HG03432 (cell line): ENCODE results near the gene ATG16L2.
"Not testable (repeated sequence)": the region's sequence is repeated elsewhere in the genome, so short reads cannot be mapped to it uniquely, and the experiment has no call there.

ENCODE experiments used
- ATAC-seq: cut with Tn5 transposase; IDR thresholded peaks from one replicate; pipeline ENCODE4 v1.9.1; 2021; ENCODE audit warnings: mild to moderate bottlenecking, moderate library complexity; ENCODE audit not compliant: unreplicated experiment

ATG16L2 gene

DNA sequence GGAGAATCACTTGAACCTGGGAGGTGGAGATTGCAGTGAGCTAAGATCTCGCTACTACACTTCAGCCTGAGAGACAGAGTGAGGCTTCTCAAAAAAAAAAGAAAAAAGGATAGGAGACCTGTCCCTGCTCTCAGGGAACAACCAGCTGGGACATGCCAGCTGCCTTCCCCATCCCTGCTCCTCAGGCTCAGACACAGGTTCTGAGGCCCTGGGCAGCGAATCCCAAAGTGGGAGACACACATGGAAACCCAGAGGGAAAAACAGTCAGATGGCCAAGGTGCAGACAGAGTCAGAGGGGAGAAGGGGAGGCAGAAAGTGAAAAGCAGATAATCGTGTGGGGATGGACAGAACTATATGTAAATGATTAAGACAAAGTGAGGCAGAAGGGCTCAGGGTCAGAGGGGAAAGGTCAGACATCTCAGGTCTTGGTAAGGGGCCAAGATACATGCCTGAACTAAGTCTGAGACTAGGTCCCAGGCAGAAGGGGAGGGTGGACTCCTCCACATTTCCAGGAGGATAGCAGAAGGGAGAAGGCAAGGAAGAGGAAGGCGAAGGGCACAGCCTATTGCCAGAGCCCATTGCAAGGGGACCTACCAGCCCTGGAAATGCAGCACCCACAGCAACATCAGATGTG lies 34.6 kb upstream of the ATG16L2 start:
- no peak for ATAC-seq

DNA sequence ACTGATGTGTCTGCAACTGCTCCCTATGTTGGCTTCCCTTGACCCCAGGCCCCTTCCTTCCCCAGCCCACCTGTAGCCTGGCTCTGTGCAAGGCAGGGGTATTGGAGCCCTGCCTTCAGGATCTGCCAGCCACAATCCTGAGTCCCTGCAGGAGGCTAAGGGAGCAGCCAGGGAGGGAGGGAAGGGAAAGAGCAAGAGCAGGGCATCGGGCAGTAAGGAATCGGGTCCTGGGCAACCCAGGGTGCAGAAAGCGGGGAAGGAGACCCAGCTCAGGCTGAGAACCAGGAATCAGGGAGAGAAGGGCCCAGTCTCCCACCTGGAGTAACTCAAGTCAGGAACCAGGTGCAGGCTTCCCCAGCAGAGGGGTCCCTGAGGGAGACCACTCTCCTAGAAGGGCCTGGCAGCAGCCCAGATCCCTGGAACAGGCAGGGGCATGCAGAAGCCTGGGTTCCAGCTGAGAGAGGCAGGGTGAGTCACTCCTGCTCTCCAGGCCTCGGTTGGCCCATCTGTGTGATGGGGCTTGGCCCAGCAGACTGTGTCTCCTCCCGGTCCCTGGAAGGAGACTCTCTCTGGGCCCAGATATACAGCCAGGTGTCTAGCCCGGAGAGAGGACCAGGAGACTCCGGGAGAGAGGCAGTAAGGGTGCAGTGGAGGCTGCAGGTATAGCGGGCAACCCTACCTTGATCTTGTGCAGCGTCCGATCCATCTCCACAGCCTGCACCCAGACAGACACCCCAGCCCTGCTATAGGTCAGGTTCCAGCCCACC lies 33.7 kb upstream of the ATG16L2 start:
- no peak for ATAC-seq

DNA sequence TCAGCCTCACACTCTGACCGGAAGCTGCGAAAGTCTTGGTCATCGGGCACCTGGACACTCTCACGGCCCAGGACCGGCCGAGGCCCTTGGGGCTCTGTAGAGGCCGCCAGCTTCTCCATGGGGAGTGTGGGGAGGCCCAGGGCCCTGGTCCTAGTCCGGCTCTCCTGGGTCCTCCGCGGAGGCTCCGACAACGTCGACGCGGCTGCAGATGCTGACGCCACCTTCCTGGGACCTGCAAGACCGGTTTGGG lies 33.2 kb upstream of the ATG16L2 start:
- no peak for ATAC-seq

DNA sequence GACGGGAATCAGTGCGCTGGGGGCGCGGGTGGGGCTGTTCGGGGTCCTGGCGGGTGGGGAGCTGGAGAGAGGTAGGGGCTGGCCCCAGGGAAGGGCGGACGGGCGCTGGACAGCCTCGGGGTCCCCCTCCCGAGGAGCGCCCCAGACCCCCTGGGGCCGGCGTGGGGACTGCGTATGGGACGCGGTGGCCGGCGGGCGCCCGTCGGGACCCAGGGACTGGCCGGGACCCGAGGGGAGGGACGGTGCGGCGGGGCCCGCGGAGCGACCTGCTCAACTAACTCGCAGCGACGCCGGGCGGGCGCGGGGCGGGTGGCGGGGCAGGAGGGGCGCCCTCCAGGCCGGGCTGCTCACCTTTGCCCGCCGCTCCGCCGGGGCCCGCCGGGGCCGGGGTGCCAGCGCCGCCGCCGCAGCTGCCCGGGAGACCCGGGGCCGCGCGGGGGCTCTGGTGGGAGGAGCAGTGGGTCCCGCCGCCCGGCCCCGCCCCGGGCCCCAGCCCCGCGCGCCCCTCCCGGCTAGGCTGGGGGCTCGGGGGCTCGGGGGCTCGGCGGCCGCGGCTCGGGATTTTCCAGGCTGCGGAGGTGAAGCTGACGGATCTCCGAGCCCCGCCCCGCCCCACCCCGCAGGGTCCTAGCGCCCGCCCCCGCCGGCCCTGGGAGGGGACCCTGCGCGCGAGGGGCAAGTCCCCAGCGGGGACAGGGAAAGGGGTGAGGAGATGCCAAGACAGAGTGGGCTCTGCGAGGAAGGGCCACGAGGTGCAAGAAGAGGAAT lies 32.7 kb upstream of the ATG16L2 start:
- peak; percentile 61 for ATAC-seq

DNA sequence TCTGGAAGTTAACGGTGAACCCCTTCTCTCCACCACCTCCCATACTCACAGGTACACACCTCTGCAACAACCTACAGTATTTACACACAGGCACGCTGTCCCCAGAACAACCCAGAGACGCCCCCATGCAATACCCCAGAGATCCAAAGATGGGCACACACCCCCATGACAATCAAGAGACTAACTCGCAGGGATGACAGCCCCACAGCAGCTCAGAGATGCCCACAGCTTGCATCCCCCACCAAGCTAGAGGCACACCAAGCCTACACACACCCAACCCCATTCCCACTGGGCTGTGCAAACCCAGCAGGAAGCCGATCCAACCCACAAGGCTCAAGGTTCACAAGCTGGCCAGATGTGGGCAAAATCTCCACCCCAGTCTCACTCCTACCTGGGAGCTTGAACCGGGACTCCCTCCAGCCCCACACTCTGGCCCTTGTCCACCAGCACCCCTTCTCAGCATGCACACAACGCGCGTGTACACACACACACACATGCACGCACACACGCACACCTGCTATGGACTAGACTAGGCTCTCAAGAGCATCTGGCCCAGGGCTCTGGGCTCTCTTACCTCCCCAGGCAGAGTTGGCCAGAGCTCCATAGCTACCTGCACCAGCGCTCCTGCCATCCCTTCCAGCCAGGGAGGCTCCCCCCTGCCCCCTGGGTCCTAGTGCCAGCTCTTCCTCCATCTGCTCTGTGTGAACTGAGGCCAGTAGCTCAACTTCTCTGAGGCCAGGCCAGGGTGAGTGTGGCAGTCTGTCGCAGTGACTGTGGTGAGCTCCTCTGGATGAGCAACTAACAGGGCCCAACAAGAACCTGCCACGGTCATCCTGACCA lies 31.9 kb upstream of the ATG16L2 start:
- peak; percentile 28 for ATAC-seq

DNA sequence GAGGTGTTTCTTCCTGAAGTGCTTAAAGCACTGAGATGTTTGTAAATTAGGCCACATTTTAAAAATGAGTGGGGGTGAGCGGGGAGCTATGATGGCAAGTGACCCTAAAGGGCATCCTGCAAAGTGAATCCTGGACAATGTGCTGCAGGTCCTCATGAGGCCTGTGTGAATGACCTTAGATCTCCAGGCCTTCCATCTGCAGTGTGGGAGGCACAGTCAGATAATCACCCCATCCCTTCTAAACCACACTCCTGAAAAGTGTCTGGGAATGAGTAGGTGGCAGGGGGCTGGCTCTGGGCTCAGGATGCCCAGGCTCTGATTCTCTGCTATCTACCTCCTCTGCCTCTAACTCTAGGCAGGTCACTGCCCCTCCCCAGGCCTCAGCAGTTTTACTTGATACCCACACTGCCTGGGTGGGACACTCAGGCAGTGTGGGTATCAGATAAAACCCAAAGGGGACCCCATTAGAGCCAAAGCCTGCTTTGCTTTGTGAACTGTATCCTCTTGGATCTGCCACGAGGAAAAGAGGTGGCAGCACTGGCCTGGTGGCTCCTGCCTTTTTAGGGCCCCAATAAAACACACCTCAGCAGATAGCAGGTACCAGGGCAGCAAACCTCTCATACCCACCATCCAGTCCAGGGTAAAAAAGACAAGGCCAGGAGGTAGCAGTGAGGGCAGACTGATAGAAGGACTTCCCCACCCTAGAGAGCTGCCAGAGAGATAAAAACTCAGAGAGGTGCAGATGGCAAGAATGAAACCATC lies 30.9 kb upstream of the ATG16L2 start:
- no peak for ATAC-seq

DNA sequence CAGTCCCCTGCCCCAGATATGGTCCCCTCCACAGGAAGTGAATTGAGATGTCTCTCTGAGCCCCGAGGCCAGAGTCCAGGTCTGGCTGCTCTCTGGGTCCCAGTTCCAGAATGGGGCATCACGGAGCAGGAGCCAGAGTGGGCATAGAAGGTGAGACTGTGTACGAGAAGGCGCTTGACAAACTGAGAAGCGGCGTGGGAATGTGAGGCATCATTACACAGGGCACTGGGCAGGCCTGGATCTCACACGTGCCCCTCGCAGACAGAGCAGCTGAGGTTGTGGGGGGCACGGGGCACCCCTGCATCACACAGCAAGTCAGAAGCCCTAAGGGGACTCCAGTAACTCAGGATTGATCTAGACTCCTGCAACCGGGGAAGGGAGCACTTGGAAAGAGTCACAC lies 29.5 kb upstream of the ATG16L2 start:
- no peak for ATAC-seq

DNA sequence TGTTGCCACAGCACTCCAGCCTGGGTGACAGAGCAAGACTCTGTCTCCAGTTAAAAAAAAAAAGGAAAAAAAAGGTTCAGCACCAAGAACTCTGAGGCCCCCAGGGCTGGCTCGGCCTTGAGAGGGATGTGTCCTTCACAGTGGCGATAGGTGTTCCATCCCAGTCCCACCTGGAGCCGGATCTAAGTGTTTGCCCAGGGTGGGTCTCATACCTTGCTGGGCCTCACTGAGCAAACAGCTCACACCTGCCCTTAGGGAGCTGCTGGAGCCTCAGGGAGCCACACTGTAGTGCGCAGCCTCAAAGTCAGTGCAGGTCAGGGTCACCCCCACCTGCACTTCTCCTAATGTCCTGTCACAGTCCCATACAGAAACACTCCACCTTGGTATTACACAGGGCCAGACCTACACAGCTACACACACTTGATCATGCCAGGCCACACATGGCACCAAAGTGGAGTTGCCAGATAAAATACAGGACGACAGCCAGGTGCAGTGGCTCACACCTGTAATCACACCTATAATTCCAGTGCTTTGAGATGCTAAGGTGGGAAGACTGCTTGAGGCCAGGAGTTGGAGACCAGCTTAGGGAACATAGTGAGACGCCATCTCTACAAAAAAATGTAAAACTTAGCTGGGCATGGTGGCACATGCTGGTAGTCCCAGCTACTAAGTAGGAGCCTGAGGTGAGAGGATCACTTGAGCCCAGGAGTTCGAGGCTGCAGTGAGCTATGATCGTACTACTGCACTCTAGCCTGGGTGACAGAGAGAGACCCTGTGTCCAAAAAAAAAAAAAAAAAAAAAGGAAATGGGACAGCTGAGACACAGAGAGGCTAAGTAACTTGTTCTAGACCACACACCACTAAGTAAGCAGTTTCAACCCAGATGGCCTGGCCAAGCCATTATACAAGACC lies 27.7 kb upstream of the ATG16L2 start:
- no peak for ATAC-seq

DNA sequence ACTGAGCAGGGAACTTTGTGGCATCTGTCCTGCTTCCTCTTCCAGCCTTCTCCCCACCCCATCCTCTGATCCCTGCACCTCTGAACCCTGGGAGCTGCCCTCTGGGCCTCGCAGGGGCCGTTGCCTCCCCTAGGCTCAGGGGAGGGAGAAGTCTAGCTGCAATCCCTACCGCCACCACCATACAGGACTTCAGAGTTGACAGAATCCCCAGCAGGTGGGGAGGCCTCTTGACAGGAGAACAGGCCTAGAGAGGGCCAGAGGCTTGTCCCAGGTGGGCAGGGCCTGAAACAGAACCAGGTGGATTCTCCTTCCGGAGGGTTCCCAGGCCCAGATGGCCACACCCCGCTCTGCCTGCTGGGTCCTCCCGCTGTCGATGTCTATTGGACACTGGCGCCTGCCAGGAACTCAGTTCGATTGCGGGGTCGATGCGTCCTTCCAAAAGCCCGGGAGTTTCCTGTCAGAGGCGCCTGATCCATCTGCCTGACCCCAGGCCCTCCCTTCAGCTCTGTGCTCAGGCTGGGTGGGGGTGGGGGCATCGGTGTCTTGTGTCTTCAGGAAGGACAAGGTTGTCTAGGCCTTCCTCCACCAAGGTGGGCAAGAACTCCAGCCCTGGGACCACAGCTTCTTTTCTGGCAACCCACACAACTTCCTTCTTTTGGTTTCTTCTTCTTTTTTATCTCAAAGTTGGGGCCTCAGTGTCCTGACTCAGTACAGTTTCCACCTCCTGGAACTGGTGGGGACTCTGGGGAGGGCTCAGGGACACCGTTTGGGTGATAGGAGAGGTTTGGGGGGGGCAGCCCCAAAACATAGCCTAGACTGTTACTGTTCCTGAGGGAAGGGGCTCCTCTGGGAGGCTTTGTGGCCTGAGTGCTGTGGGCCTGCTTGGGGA lies 26.8 kb upstream of the ATG16L2 start:
- ATAC-seq: no peak

DNA sequence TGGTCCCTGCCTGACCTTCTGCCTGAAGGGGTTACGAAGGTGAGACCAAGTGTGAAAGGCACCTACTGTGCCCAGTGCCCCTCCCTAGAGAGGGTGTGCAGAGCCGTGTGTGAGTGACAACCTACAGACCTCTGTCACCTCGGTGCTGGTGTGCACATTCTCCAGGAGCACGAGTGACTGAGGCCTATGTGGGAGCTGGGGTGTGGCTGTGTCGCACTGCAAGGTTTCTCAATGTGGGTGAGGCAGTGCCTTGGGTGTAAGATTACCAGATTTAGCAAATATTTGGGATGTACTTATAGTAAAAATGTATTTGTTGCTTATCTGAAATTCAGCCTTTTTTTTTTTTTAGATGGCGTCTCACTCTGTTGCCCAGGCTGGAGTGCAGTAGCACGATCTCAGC lies 26.0 kb upstream of the ATG16L2 start:
- no peak for ATAC-seq

DNA sequence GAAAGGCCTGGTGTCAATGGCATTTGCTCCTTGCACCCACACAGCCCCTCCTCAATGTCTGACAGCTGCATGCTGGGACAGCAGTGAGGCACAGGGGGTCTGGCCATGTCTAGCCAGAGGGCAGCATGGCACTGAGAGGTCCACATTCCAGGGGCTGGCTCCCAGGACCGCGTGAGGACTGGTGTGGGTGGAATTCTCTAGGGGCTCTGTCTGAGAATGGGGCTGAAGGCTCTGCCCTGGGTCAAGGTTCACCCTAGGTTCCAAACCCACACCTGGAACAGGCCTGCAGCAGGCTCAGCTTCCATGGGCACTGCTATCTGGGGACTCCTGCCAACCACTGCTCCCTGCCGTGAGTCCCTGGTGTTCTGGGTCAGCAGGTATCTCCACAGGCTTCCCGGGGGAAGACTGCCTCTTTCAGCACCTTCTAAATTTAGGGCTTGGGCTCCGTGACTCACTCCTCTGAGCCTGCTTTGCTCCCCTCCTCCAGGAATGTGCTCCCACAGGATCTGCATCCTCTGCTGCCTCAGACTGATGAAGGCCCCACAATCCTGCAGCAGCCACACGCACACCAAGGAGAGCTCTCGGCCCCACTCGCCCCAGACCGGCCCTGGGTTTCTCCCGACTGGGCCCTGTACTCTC lies 24.6 kb upstream of the ATG16L2 start:
- no peak for ATAC-seq

DNA sequence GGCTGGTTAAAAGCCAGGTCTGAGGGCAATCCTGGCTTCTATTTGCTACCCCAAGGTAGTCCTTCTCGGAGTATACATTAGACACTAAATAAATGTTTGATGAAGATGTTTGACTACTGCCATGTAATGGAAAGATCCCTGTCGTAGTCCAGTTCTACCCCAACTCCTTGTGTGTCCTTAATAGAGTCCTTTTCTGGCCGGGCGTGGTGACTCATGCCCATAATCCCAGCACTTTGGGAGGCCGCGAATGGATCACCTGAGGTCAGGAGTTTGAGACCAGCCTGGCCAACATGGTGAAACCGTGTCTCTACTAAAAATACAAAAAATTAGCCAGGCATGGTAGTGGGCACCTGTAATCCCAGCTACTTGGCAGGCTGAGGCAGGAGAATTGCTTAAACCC lies 23.0 kb upstream of the ATG16L2 start:
- ATAC-seq: not testable (repeated sequence)

DNA sequence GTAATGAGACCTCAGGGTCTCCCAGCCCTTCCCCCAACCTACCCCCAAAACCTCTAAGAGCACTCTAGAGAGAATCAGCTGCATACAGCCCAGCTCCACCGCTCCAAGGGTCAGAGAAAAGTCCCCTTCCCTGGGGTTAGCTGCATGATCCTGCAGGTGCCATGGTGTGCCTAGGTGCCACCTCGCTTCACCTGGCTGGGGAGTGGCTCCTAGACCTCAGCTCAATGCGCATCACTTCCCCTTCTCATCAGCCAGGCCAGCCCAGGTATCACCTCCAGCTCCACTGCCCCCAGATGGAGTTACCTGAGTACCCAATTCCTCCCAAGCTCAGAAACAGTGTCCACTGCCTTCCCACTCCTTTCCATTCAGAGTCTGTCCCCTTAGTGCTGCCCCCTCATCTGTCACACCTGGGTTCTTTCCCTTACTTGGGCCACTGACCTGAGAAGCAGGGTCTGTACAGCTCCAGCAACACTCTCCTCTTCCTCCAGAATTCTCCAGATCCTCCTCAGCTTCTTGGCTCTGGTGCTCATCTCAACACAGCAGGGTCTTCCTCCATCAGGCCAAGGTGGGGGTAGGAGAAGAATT lies 21.7 kb upstream of the ATG16L2 start:
- no peak for ATAC-seq

DNA sequence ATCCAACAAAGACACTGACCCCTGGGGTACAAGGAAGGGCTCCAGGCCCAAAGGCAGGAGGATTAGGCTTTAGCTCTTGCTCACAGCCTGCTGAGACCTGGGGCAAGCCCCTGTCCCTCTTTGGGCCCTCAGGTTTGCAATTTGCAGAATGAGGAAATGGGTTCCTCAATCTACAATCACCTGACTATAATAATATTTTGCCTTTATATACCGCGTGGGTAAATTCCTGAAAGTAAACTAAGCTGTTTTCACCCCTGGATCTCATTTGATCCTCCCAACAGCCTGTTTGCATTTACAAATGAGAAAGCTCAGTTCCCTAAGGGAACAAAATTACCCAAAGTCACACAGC lies 21.2 kb upstream of the ATG16L2 start:
- ATAC-seq: no peak

DNA sequence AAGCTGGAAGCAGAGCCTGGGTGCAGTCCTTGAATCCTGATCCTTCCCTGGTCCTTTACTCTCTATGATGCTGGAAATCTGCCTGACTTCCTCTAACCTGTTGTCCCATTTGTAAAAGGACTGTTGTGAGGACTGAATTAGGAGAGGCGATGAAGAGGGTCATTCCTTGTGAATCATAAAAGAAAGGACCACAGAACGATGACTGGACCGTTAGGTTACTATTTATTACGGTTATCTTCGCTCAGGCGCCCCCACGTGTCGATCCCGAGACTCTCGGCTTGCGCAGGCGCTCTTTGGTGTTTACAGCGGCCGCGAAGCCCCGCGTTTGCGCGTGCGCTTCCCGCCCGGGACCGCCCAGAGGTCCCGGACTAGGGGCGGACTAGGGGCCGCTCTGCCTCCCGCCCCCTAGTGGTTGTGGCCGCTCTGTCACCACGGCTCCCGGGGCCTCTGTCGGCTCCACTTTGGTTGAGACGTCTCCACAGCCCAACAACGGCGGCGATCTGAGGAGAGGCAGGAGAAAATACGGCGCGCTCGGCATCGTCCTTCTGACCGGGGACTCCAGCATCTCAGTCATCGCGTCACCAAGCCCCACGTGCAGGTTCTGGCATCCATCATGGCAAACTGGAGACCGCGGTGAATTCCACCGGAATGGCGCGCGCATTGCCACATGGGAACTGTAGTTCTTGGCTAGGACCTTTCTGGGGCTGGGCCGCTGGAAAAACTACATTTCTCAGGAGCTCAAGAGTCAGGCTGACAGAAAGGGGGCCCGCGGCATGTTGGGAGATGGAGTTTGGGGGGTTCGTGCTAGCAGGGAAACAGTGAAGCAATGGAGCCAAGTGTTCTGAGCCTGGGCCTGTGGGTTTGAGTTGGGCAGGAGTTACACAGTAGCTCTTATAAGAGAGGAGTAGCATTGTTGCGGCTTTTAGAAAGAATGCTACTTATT lies 20.5 kb upstream of the ATG16L2 start, which contains the start of gene STARD10:
Gene STARD10, minus strand, starts transcription at position 623 of the 943 bp plus-strand sequence. CDS start 12,866 bp downstream, outside the sequence.
- ATAC-seq: peak; percentile 92

DNA sequence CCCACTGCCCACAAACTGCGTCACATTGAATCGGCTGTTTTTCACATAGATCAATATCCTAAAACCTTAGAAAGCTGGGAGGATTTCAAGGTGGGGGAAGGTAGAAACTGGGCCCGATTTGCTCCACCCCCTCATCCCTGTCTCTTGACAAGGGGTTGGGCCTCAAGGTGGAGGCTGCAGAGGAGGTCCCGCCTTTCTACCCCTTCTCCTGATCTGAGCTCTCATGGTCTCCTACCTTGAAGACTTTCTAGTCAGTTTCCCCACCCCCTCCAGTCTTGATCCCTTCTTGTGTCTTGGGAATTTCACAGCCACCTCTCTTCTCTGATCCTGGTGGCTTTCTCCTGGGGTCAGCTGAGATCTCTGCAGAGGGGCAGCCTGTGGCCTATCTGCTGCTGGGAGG lies 15.8 kb upstream of the ATG16L2 start:
- ATAC-seq: no peak

DNA sequence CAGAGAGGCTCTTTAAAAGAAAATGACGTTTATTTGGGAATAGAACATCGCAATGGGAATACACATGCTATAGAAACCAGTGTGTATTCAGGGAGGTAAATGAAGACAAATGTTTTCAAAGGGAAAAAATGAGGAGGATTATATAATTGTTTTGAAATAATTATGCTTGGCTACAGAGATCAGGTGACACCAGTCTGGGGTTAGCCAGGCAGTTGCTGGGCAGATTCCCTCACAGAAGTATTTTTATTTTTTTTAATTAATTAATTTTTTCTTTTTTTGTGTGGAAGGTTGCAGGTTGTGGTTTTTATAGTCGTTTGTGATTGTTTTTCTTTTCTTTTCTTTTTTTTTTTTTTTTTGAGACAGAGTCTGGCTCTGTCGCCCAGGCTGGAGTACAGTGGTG lies 14.8 kb upstream of the ATG16L2 start:
- ATAC-seq: no peak
